Measurements from ENCODE around the gene OR7A5.
"Not testable (repeated sequence)": the region's sequence is repeated elsewhere in the genome, so short reads cannot be mapped to it uniquely, and the experiment has no call there.

OR7A5 gene

GRCh38 chr19:14779151-14779550 lies 55.8 kb downstream of the OR7A5 start:
- no peak for TF ChIP-seq ZNF274 (IDR thresholded peaks at IDR 0.05; ENCODE audit: low read depth, low read length)
- H3K4me3 ChIP-seq (ENCODE audit: low read length), result no peak overlapping the region

GRCh38 chr19:14778110-14778845 lies 56.7 kb downstream of the OR7A5 start, which contains the start of gene ADGRE2:
ADGRE2 (minus strand) TSS chr19:14778560; CDS start chr19:14776756, 1,804 bp downstream.
- not testable (repeated sequence) for H3K4me3 ChIP-seq (ENCODE audit: low read length)

DNA sequence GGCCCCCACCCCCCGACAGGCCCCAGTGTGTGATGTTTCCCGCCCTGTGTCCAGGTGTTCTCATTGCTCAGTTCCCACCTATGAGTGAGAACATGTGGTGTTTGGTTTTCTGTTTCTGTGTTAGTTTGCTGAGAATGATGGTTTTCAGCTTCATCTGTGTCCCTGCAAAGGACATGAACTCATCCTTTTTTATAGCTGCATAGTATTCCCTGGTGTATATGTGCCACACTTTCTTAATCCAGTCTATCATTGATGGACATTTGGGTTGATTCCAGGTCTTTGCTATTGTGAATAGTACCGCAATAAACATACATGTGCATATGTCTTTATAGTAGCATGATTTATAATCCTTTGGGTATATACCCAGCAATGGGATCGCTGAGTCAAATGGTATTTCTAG lies 57.3 kb downstream of the OR7A5 start:
- H3K4me3 ChIP-seq (ENCODE audit: low read length), result not testable (repeated sequence)
